GM23338 (cell line): ENCODE data around the gene TOE1. TPM values are rescaled to one million over a fixed set of nuclear protein-coding genes. Genes with fewer than 3 reads are reported as not detected.

ENCODE experiments used
- ATAC-seq: fragments of 200-7000 bp; cut with Tn5 transposase; 3 replicates; pipeline ENCODE4 v1.9.1; 2020
- DNase-seq: peaks from one replicate; pipeline ENCODE4 v3.0.0-alpha.2; 2015; ENCODE audit warnings: low spot score
- H2AFZ ChIP-seq: fragments of 200-600 bp; sonication (generic); 2 replicates; pipeline ENCODE4 v1.8.0; 2016; ENCODE audit warnings: antibody characterized with exemption, mild to moderate bottlenecking, moderate library complexity
- H3F3A ChIP-seq: fragments of 200-600 bp; sonication (generic); replicated peaks from 2 replicates; pipeline ENCODE4 v1.8.0; 2017; ENCODE audit warnings: antibody characterized with exemption, mixed run types, low read depth
- H3K27ac ChIP-seq: fragments of 200-600 bp; sonication (generic); 2 replicates; pipeline ENCODE4 v1.6.1; 2016; ENCODE audit warnings: low read depth
- H3K27me3 ChIP-seq: fragments of 200-600 bp; sonication (generic); 2 replicates; pipeline ENCODE4 v1.8.0; 2016; ENCODE audit warnings: mild to moderate bottlenecking, mixed run types, moderate library complexity; ENCODE audit not compliant: insufficient read depth
- H3K36me3 ChIP-seq: fragments of 200-600 bp; sonication (generic); 2 replicates; pipeline ENCODE4 v1.8.0; 2016; ENCODE audit warnings: mild to moderate bottlenecking; ENCODE audit not compliant: insufficient read depth
- H3K4me1 ChIP-seq: fragments of 200-600 bp; sonication (generic); 2 replicates; pipeline ENCODE4 v1.8.0; 2016; ENCODE audit warnings: mild to moderate bottlenecking, moderate library complexity; ENCODE audit not compliant: insufficient read depth
- H3K4me2 ChIP-seq: fragments of 200-600 bp; sonication (generic); 2 replicates; pipeline ENCODE4 v1.7.1; 2017; ENCODE audit warnings: mixed run types
- H3K4me3 ChIP-seq: fragments of 200-600 bp; sonication (generic); 2 replicates; pipeline ENCODE4 v1.6.1; 2016; ENCODE audit warnings: mixed run types
- H3K79me2 ChIP-seq: fragments of 200-600 bp; sonication (generic); replicated peaks from 2 replicates; pipeline ENCODE4 v1.8.0; 2017; ENCODE audit warnings: mild to moderate bottlenecking; ENCODE audit not compliant: insufficient read depth
- H3K9me2 ChIP-seq: fragments of 200-600 bp; sonication (generic); 2 replicates; pipeline ENCODE4 v1.8.0; 2017; ENCODE audit not compliant: insufficient read depth
- H4K20me1 ChIP-seq: fragments of 200-600 bp; sonication (generic); replicated peaks from 2 replicates; pipeline ENCODE4 v1.8.0; 2017; ENCODE audit warnings: mild to moderate bottlenecking; ENCODE audit not compliant: insufficient read depth
- H3K27ac Mint-ChIP-seq: 2 replicates; pipeline ENCODE4 v1.8.0; 2020; ENCODE audit warnings: inconsistent platforms, mild to moderate bottlenecking, moderate library complexity, mixed read lengths
- H3K27me3 Mint-ChIP-seq: 3 replicates; pipeline ENCODE4 v1.8.0; 2022; ENCODE audit warnings: low read depth, mild to moderate bottlenecking, moderate library complexity, mixed read lengths, inconsistent platforms; ENCODE audit not compliant: insufficient read depth, poor library complexity
- H3K36me3 Mint-ChIP-seq: 3 replicates; pipeline ENCODE4 v1.8.0; 2021; ENCODE audit warnings: low read depth, mild to moderate bottlenecking, inconsistent platforms, moderate library complexity, mixed read lengths
- H3K4me1 Mint-ChIP-seq: 3 replicates; pipeline ENCODE4 v1.8.0; 2020; ENCODE audit warnings: mild to moderate bottlenecking, inconsistent platforms, mixed read lengths
- H3K4me3 Mint-ChIP-seq: 3 replicates; pipeline ENCODE4 v1.8.0; 2021; ENCODE audit warnings: moderate library complexity, mild to moderate bottlenecking, inconsistent platforms, mixed read lengths
- H3K9me3 Mint-ChIP-seq: 3 replicates; pipeline ENCODE4 v1.8.0; 2020; ENCODE audit warnings: moderate library complexity, mild to moderate bottlenecking, inconsistent platforms, mixed read lengths
- CTCF ChIP-seq, 2 experiments: fragments of 200-600 bp in 1 of 2; sonication (generic) in 1 of 2; conservative IDR thresholded peaks; 2 replicates each; pipeline versions ENCODE4 v1.5.1 to v1.6.1; 2016 to 2017; ENCODE audit warnings: antibody characterized with exemption in 2 of 2, low read depth in 2 of 2, mild to moderate bottlenecking in 2 of 2, moderate library complexity in 1 of 2
- NANOG ChIP-seq: IDR thresholded peaks from 2 replicates; pipeline ENCODE4 v1.6.1; 2016; ENCODE audit warnings: antibody characterized with exemption, borderline replicate concordance
- ZNF114 ChIP-seq: fragments of 250-450 bp; sonication (Bioruptor Pico); IDR thresholded peaks from 2 replicates; pipeline ENCODE4 v1.5.0; 2020; ENCODE audit warnings: mild to moderate bottlenecking, moderate library complexity
- ZNF331 ChIP-seq: fragments of 250-450 bp; sonication (Bioruptor Pico); IDR thresholded peaks from 2 replicates; pipeline ENCODE4 v1.5.0; 2020; ENCODE audit warnings: low read depth, mild to moderate bottlenecking, moderate library complexity
- ZNF462 ChIP-seq: fragments of 250-450 bp; sonication (Bioruptor Pico); IDR thresholded peaks from 2 replicates; pipeline ENCODE4 v1.5.0; 2020; ENCODE audit warnings: mild to moderate bottlenecking, moderate library complexity
- polyA plus RNA-seq: library from polyadenylated mRNA; unstranded; fragments of >200 nt; fragmentation: Nextera tagmentation; extraction: Ambion mirVana; gene quantifications from 2 replicates; pipeline ENCODE4 v1.2.1, GENCODE V29; 2016
- total RNA-seq: library from RNA; depleted of rRNA; stranded (reverse); fragments of >200 nt; shearing (Covaris generic); gene quantifications from 2 replicates; pipeline ENCODE4 v1.2.3, GENCODE V29; 2014

TOE1 gene
- total and polyA plus RNA-seq, 2 experiments from 2014 or later = 9.1 to 18.4 TPM

GRCh38 chr1:45332346-45332720, 7.6 kb upstream of the TOE1 start:
- H3K27ac ChIP-seq = no peak overlapping the region
- peaks cover 6% of the 10 kb centered on the region for H3K27me3 Mint-ChIP-seq
- no peak overlapping the region for H3K4me3 Mint-ChIP-seq
- no peaks in the 10 kb centered on the region for H3K9me2 ChIP-seq
- peaks cover 55% of the 10 kb centered on the region for H3K36me3 Mint-ChIP-seq
- peaks cover 24% of the 10 kb centered on the region for H3K4me1 ChIP-seq
- no peak for ATAC-seq
- H3K9me3 Mint-ChIP-seq = no peaks in the 10 kb centered on the region; the same call in 2 of the 3 replicates
- TF ChIP-seq ZNF114 (no peak), ZNF462 (no peak), NANOG (no peak), ZNF331 (no peak), CTCF (conservative IDR thresholded peaks at IDR 0.05; ENCODE audit: low read depth in 2 of 2) (no peak)
- no peak overlapping the region for H3K27ac Mint-ChIP-seq
- peaks cover 50% of the 10 kb centered on the region for H3K4me1 Mint-ChIP-seq
- peaks cover 8% of the 10 kb centered on the region; the same call in 1 of the 2 replicates for H3F3A ChIP-seq
- H2AFZ ChIP-seq = no peak overlapping the region
- peaks cover 18% of the 10 kb centered on the region for H3K79me2 ChIP-seq
- no peaks in the 10 kb centered on the region for H3K27me3 ChIP-seq
- peaks cover 9% of the 10 kb centered on the region; the same call in 1 of the 2 replicates for H4K20me1 ChIP-seq
- peaks cover 3% of the 10 kb centered on the region; the same call in 1 of the 2 replicates for H3K36me3 ChIP-seq
- no peak overlapping the region for H3K4me3 ChIP-seq
- H3K4me2 ChIP-seq = no peak overlapping the region
- DNase-seq = no peak
